Testis (tissue), 2 donors: ENCODE results near the gene EIF4A3.

Source experiments
- CTCF ChIP-seq, 3 experiments: fragments of 450-650 bp in 2 of 3; fragments of 200-600 bp in 1 of 3; sonication (generic) in 1 of 3; IDR thresholded peaks; one replicate each; pipeline ENCODE4 v1.5.1; 2016 to 2019; ENCODE audit warnings: antibody characterized with exemption in 3 of 3, mild to moderate bottlenecking in 2 of 3, moderate library complexity in 1 of 3
- POLR2A ChIP-seq: fragments of 450-650 bp; IDR thresholded peaks from one replicate; pipeline ENCODE4 v1.6.1; 2017; ENCODE audit warnings: antibody characterized with exemption, mild to moderate bottlenecking, moderate library complexity

GRCh38 chr17:80104956-80105375 lies 42.0 kb downstream of the EIF4A3 start:
- no peak for TF ChIP-seq CTCF (IDR thresholded peaks at IDR 0.05)
- no peak for TF ChIP-seq POLR2A
